HG03558 (cell line): Measurements from ENCODE around the gene PLEKHN1.

ENCODE experiments used
- ATAC-seq: cut with Tn5 transposase; IDR thresholded peaks from one replicate; pipeline ENCODE4 v1.9.1; 2021; ENCODE audit warnings: moderate number of reproducible peaks; ENCODE audit not compliant: unreplicated experiment; ENCODE audit errors: extremely low read depth

PLEKHN1 gene

DNA sequence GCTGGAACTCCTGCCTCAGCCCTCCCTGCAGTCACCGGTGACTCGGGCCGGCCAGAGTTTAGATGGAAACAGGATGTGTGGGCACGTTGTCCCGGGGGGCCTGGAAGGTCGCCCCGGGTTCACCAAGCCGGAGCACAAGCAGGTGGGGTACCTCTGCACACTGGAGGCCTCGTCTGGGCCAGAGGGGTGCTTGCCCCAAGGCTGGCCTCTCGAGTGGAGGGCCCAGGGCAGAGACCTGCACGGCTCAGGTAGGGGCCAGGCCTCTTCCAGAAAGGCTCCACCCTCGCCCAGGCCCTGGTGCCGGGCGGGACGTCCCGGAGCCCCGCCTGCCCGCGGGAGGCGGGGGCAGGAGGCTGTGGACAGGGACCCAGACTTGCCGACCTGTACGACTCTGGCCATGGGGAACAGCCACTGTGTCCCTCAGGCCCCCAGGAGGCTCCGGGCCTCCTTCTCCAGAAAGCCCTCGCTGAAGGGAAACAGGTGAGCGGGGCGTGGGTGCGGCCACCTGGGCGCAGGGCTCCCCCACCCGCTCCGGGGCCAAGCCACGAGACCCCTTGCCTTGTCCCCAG is at the start of gene PLEKHN1:
Gene PLEKHN1, plus strand, starts transcription at position 348 of the 569 bp plus-strand sequence. Its CDS starts 50 bp downstream, at position 398.
- ATAC-seq: no peak

- no peak for ATAC-seq
Observed at GRCh38 chr1:917076-917459, 49.2 kb upstream of the PLEKHN1 start.

GRCh38 chr1:917466-918091 is 48.7 kb upstream of the PLEKHN1 start:
- no peak for ATAC-seq

- ATAC-seq: no peak
Observed at GRCh38 chr1:918353-918752, 47.9 kb upstream of the PLEKHN1 start.

DNA sequence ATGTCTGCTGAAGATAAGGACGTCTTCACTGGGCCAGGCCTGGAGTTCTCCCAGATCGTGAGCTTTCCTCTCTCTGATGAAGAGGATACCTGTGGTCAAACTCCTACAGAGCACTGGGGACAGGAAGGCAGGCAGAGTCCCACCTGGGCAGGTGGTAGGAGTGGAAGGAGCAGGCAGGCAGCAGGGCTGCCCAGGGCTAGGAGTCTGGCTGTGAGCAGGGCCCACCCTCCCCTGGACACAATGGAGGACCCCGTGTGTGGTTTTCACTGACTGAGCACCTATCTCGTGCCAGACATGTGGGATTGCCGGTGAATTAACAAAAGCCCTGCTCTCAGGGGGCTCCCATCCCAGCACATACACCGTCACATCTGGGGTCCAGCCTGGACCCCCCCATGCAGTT is 47.4 kb upstream of the PLEKHN1 start:
- ATAC-seq: no peak

- ATAC-seq: no peak
Observed at GRCh38 chr1:919271-919872, 46.9 kb upstream of the PLEKHN1 start.

DNA sequence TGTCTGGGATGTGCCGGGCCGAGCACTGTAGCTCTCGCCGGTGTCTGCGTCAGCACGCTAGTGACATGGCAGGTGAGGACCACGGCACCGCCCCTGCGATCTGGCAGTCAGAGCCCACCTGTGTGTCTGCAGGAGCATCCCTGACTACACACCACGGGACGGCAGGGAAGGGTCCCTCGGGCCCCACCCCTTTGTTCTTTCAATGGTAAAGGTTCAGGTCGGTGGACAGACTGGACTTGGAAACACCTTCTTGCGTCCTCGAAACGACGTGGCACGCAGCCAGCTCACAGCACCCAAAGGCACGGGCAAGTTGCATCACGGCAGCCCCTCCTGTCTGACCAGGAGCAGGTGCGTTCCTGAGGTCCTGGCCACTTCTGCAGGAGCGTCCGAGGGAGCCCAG is 46.3 kb upstream of the PLEKHN1 start:
- no peak for ATAC-seq

DNA sequence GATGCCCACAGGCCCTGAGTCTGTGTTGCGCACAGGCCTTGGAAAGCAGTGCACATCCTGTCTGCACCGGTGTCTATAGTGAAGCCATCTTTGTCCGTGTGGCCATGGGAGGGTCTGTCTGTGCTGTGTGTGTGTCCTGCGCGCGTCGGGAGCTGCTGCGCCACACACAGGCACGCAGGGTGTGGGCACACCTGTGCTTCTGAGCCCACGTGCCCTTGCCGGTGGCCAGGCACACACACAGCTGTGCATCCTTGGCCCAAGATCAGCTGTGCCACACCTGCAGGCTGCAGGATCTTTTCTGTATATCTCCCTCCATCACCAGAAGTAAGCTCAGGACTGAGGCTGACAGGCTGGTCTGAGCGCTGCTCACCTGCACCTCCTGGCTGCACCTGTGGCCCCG is 45.8 kb upstream of the PLEKHN1 start:
- no peak for ATAC-seq

DNA sequence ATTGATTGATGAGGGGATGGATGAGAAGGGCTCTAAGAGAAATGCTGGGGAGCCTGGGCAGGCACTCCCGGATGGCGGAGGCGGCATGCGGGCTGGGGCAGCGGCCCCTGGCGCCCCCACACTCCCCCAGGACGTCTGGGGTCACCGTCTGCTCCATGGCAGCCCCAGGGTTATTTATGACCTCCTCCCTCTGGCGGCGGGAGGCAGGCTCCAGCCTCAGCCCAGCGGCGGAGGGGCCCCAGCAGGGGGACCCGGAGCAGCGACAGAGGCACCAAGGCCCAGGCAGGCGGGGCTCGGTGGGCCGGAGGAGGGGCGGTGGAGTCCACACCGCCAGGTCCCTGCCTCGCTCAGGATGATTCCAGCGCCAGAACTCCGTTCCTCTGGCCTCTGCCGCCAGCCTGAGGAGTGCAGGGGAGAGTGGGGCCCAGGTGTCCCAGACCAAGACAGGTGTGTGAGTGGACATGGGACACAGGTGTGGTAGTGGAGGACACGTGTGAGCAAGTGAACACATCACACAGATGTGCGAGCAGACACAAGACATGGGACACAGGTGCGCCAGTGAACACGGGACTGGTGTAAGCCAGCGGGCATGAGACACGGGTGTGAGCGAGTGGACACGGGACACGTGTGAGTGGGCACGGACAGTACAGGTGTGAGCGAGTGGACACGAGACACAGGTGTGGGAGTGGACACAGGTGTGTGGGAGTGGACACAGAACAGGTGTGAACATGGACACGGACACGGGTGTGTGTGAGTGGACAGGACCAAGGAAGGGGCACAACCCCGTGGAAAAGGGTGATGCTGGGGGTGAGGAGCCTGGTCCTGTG is 45.1 kb upstream of the PLEKHN1 start:
- no peak for ATAC-seq

DNA sequence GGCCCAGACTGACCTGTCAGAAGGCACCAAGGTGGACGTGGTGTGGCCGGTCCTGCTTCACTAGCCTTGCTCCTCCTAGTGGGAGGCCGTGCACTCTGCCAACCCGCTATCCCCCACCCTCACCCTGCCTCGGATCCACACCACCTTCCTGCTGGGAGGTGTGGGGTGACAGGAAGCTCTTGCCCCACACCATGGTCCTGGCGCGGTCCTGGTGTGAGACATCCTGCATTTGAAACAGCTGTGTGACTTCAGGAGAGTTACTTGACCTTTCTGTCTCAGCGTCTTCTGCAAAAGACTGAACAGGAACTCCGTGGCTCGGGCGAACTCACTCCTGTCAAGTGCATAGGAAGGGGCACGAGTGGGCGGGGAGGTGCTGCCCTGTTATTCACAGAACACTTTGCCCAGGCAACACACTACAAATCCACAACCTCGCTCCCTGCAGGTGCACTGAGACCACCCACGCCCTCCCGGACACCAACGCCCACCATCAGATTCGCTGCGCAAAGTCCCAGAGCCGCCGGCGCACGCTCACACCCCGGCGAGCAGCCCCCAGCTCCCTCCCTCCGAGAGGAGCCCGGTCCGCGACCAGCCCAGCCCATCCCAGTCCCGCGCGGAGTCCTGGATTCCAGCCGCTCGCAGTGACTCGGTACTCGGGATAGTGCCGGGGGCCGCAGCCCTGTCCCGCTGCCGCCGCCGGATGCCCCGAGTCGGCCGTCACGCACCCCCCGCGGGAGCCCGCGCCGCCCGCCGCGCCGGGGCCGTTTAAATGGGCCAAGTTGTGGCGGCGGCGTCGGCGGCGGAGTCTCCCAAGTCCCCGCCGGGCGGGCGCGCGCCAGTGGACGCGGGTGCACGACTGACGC is 42.9 kb upstream of the PLEKHN1 start, which contains the start of gene SAMD11:
Gene SAMD11, plus strand, starts transcription at position 793 of the 860 bp plus-strand sequence. CDS start 509 bp downstream, outside the sequence.
- ATAC-seq: no peak

DNA sequence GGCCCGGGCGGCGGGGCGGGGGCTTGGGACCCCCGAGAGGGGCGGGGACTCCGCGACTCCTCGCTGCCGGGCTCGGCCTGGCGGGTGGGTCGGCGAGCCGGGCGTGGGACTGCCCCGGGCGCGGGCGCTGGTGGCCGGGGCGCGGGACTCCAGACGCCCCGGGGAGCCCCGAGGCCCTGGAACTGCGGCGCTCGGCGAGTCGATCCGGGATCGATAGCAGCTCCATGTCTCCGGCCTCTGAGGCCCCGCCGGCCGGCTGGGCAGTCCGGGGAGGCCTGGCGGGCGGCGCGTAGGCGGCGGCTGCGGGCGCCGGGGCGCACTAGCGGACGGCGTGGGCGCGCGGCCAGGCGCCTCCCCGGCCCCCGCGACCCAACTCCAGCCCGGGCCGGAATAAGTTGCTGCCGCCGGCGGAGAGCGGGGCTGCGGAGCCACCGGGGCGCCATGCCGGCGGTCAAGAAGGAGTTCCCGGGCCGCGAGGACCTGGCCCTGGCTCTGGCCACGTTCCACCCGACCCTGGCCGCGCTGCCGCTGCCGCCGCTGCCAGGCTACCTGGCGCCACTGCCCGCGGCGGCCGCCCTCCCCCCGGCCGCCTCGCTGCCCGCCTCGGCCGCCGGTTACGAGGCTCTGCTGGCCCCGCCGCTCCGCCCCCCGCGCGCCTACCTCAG is 42.2 kb upstream of the PLEKHN1 start:
- no peak for ATAC-seq

GRCh38 chr1:924656-925560 is 41.4 kb upstream of the PLEKHN1 start:
- ATAC-seq: no peak

DNA sequence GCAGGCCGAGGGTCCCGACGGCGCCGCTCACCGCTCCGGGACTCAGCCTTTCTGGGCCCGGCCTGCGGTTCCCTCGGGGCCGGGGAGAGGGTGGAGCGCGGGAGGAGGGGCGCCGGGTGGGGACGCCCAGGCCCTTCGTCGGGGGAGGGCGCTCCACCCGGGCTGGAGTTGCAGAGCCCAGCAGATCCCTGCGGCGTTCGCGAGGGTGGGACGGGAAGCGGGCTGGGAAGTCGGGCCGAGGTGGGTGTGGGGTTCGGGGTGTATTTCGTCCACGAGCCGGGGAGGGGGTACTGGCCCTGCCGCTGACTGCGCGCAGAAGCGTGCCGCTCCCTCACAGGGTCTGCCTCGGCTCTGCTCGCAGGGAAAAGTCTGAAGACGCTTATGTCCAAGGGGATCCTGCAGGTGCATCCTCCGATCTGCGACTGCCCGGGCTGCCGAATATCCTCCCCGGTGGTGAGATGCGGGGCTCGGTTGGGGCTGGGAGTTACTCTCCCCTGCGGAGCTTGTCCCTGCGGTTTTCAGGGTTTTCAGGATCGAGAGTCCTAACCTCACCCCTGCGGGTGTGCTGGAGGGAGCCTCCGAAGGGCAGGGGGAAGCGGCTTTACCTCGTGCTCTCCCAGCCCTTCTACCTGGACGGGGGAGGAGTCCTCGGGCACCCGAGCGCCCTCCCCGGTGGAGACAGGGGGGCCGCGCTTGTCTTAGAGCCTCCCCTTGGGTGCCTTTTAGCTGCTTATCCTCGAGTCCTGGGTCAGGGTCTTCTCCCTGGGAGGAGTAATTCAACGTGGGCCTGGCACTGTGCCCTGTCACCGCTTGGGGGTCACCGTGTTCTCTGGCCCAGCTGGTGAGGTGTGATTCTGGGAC is 40.5 kb upstream of the PLEKHN1 start:
- ATAC-seq: no peak

DNA sequence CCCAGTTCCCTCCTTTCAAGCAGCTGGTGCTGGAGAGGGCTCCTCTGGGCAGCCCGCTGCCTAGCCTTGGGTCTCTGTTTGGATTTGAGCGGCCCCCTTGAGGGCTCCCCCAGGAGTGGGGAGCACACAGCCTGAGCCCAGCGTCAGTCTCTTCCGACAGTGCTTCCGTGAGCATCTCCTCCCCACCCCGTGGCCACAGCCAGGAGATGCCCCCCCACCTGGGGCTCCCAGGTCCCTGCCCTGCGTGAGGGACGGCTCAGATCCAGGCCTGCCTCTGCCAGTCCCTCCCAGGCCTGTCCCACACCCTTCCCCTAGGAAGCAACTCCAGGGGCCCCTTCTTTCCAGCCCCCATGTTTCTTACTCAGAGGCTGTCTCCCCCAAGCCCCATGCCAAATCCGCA is 39.0 kb upstream of the PLEKHN1 start:
- ATAC-seq: no peak

- no peak for ATAC-seq
Observed at GRCh38 chr1:927748-928147, 38.5 kb upstream of the PLEKHN1 start.

DNA sequence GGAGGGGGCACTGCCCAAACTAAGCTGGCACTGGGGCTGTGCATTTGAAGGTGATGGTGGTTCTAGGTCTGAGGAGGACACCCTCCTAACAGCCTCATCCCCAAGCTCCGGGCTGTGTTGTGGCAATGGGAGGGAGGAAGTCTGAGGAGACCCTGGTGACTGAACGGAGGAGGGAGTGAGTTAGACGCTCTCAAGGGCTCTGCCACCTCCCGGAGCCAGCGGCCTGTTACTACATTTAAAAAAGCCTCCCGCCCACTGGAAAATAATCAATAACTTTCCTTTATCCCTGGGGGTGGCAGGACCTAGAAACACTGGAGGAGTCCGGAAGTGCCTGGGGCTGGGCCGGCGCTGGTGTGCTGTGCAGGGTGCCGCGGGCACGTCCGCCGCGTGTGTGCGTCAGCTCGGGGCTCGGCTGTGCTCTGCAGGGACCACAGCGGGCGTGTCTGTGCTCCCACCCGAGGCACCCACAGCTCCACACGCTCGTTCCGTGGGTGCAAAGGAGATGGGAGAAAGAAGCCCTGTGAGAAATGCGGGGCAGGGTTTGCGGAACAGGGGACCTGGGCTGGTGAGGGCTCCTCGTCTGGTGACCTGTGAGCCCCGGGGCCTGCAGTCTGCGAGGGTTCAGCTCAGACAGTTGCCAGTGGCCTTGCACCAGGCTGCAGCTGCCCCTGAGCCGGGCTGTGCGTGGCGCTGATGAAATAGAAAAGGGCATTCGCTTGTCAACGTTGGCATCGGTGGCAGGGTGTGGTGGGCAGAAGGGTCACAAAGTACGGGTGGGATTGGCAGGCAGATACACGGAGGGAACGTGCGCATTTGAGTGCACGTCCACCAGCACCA is 37.2 kb upstream of the PLEKHN1 start:
- ATAC-seq: no peak
